ENCODE measurements around the gene VPREB1.
"Not testable (repeated sequence)": the region's sequence is repeated elsewhere in the genome, so short reads cannot be mapped to it uniquely, and the experiment has no call there.

The VPREB1 gene

DNA sequence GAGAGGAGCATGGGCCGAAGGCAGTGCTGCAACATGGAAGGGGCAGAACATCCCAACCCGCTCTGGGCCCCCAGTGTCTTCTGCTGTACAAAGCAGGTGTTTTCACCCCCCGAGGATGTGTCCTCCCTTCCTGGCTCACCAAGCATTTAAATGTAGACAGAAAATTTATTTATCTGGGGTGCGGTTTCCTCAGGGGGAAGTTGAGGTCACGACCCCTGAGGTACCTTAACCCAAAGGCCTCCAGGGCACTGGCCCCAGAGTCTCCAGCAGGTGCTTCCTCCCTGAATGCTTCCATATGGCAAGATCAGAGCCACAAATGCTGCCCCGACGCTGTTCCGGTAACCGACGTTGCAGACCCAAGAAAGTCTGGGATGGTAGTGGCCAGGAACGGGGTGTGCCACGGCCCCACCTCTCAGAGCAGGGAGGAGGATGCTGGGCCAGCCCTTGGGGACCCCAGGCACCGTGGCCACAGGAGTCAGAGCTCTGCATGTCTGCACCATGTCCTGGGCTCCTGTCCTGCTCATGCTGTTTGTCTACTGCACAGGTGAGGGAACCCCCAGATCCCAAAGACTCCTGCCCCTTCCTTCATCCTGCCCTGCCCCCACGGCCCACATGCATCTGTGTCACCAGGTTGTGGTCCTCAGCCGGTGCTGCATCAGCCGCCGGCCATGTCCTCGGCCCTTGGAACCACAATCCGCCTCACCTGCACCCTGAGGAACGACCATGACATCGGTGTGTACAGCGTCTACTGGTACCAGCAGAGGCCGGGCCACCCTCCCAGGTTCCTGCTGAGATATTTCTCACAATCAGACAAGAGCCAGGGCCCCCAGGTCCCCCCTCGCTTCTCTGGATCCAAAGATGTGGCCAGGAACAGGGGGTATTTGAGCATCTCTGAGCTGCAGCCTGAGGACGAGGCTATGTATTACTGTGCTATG, at the start of gene VPREB1:
VPREB1 (plus strand) TSS at position 471 of the 935 bp plus-strand sequence; CDS start at position 499, 28 bp downstream.
- peak; percentile 41 for DNase-seq

DNA sequence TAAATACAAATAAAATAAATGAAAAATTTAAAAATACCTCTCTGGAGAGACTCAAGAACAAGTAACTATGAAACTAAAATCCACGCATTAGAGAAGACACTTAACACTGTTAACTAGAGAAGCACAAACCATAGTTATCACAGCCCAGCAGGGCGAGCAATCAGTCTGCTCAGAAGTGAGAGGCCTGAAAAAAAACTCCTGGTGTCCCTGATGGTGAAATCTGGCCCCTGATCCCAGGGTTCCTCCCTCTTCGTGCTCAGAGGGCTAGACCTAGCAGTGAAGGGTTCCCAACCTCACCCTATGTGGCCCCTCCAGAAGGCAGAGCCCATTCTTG, 49.7 kb upstream of the VPREB1 start:
- DNase-seq, result no peak

- peak; percentile 44 for DNase-seq
Measured at GRCh38 chr22:22195265-22196017, 49.1 kb upstream of the VPREB1 start.

- no peak for DNase-seq
Measured at GRCh38 chr22:22196018-22196533, 48.5 kb upstream of the VPREB1 start.

- no peak for DNase-seq
Measured at GRCh38 chr22:22196833-22197477, 47.6 kb upstream of the VPREB1 start.

- DNase-seq, result no peak
Measured at GRCh38 chr22:22197993-22198402, 46.6 kb upstream of the VPREB1 start.

DNA sequence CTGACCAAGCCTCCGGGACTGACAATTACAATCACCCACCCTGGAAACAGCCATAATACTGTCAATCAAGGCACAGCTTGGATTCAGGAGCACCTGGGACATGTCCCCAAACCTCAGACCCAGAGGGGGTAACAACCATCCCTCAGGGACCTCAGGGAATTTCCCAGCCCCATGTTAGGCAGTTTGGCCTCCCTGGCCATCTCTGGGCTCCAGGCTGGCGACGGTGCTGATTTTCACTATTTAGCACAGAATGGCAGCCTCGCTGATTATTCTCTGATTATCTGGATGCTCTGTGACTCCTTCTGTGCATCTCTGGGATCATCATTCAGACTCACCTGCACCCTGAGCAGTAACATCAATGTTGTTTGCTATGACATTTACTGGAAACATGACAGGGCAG, 45.8 kb upstream of the VPREB1 start:
- no peak for DNase-seq

GRCh38 chr22:22199634-22200033, 45.0 kb upstream of the VPREB1 start:
- no peak for DNase-seq

- no peak for DNase-seq
Measured at GRCh38 chr22:22200569-22201184, 43.9 kb upstream of the VPREB1 start.

- DNase-seq, result peak; percentile 60
Measured at GRCh38 chr22:22201185-22201929, 43.2 kb upstream of the VPREB1 start.

DNA sequence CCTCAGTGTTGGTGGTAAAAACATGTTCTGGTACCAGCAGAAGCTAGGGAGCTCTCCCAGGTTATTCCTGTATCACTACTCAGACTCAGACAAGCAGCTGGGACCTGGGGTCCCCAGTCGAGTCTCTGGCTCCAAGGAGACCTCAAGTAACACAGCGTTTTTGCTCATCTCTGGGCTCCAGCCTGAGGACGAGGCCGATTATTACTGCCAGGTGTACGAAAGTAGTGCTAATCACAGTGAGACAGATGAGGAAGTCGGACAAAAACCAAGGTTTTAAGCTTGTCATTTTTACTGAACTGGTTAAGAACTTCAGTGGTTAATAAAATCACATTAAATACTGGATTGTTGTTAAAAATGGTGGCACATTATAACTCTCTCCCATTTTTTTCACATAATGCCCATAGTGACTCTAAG, 42.6 kb upstream of the VPREB1 start:
- DNase-seq, result no peak

DNA sequence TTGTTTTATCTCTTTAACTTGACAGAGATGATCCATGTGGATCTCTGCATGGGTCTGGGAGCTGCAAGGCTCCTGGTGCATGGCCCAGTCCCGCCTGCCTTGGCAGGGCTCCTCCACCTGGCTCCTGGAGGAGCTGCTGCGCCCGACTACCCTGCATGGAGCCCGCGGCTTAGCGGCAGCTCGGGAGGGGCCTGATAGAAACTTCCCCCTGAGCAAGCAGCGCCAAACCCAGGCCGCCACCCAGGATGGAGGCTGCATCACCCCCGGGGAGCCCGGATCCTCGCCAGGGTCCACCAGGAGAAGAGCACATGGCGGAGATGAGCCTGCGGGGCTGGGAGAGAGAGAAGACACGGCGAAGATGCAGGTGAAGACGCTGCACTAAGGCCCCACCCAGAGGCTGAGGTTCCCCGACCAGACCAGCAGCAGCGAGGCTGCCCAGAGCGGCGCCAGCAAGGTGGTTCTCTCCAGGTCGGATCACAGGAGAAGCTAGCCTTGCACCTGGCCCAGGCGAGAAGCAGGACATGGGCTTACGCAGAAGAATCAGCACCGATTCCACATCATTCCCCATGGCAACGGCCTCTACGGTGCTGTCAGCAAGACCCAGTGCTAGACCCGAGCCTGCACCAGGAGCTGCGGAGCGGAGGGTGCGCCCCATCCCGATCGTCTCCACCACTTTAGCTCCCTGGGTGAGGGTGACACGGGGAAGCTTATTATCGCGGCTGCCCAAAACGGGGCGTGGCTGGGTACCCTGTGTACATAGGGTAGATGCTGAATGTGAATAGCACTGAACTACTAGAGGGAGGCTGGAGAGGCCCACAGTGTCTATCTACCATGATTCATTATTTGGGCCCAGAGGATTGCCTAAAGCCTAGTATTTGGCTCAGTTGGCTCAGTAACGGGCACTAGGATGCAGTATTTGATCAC, 41.3 kb upstream of the VPREB1 start:
- DNase-seq, result no peak

GRCh38 chr22:22207845-22208564, 36.6 kb upstream of the VPREB1 start:
- peak; percentile 72 for DNase-seq

DNA sequence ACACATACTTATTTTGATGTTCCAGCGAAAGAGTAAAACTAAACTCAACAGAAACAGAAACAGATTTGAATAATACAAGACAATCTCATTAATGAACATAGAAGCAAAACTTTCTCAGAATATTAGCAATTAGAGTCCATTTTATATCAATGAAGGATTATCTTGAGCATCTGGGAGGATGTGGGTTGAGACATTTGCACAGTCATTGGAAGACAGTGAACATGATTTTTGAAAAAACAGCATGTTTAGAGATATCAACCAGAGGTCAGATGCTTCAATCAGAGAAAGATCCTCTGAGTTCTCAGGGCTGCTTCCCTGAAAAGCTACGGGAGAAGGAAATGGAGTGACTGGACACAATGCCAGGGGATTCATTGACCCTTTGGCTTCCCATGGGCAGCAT, 35.9 kb upstream of the VPREB1 start:
- DNase-seq, result no peak

DNA sequence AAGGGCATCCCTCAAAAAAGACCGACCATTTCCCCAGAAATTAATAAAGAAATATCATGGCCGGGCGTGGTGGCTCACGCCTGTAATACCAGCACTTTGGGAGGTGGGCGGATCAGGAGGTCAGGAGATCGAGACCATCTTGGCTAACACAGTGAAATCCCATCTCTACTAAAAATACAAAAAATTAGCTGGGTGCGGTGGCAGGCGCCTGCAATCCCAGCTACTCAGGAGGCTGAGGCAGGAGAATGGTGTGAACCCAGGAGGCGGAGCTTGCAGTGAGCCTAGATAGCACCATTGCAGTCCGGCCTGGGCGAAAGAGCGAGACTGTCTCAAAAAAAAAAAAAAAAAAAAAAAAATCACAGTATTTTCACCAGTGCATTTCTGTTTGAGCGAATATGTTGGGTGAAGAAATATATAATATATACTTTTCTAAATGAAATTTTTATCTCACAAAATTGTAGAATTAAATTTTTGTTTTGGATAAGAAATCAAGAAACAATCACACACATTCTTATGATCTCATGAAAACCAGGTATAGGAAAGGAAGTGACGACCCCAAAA, 35.4 kb upstream of the VPREB1 start:
- DNase-seq, result not testable (repeated sequence)

DNA sequence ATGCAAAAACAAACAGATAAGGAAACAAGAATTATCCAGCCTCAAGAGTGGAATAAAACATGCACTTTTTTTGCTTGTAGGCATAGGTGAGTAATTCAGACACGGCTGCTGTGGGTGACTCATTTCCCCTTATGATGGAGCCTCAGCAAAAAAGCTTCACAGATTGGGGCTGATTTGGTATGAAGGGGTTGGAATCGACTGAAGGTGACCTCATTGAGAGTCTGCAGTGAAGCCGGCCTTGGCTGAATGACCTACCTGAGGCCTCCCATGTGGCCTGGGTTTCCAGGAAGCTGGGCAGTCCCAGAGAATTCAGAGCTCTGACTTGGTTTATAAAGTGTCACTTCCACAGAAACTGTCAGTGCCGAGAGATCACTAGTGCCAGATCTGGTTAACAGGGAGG, 34.2 kb upstream of the VPREB1 start:
- DNase-seq, result no peak

GRCh38 chr22:22210889-22211833, 33.4 kb upstream of the VPREB1 start:
- DNase-seq, result no peak

DNA sequence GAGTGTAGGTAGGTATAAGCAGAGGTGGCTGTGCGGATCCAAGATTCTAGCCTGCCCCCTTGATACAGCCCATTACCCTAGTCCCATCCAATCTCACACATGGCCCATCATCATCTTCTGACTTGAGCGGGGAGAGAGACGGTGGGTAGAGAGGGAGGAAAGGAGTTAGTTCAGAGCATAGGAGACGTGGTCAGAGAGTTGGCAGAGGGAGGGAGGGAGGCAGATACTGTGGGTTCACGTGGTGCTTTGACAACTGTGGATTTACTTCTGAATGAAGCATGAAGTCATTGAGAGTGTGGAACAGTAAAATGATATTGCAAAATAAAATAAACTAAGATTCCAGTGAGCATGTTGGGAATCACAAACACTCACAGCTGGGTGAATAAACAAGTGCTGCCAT, 31.4 kb upstream of the VPREB1 start:
- no peak for DNase-seq
